B cell (primary cell): Measurements from ENCODE around the gene ICAM1. TPM values are rescaled to one million over a fixed set of nuclear protein-coding genes. Genes with fewer than 3 reads are reported as not detected.
"Not testable (repeated sequence)": the region's sequence is repeated elsewhere in the genome, so short reads cannot be mapped to it uniquely, and the experiment has no call there.

Source experiments
- ATAC-seq: fragments of 200-7000 bp; cut with Tn5 transposase; one replicate; pipeline ENCODE4 v1.10.0; 2021; ENCODE audit warnings: low read depth, mild to moderate bottlenecking, moderate number of reproducible peaks, moderate library complexity
- CTCF ChIA-PET: fragments of 350-600 bp; sonication (Branson Sonifier 250); formaldehyde crosslinking; loops from one replicate; lab custom pipeline; 2021; ENCODE audit warnings: antibody characterized with exemption, inconsistent platforms; lab: Charles Lee
- POLR2A ChIA-PET: fragments of 350-600 bp; sonication (Branson Sonifier 250); formaldehyde crosslinking; loops from one replicate; lab custom pipeline; 2021; ENCODE audit warnings: antibody characterized with exemption; lab: Charles Lee
- DNase-seq: peaks from one replicate; pipeline ENCODE4 v3.0.0; 2013
- H2AFZ ChIP-seq: 2 replicates; pipeline ENCODE4 v1.6.1; 2012; ENCODE audit warnings: mild to moderate bottlenecking, low read depth, low read length; ENCODE audit not compliant: insufficient read depth, poor library complexity, severe bottlenecking
- H3K27ac ChIP-seq, 2 donors: 1 replicate in 1 of 2; 2 replicates in 1 of 2; pipeline ENCODE4 v1.5.1; 2012 to 2013; ENCODE audit warnings: low read length in 2 of 2, mild to moderate bottlenecking in 2 of 2, moderate library complexity in 1 of 2
- H3K27me3 ChIP-seq, 4 experiments: fragments of 200-600 bp in 1 of 4; sonication (generic) in 1 of 4; replicated peaks in 1 of 4; 1 replicate in 2 of 4; 2 replicates in 2 of 4; pipeline versions ENCODE4 v1.6.1 to v1.7.0; 2013 to 2016; ENCODE audit warnings: low read length in 3 of 4, mild to moderate bottlenecking in 2 of 4, mixed read lengths in 1 of 4, moderate library complexity in 1 of 4; ENCODE audit not compliant: insufficient read depth in 4 of 4, control insufficient read depth in 3 of 4; ENCODE audit errors: control extremely low read depth in 1 of 4
- H3K36me3 ChIP-seq, 2 experiments: replicated peaks in 1 of 2; 1 replicate in 1 of 2; 2 replicates in 1 of 2; pipeline versions ENCODE4 v1.6.1 to v1.7.1; 2013; ENCODE audit warnings: low read length in 1 of 2; ENCODE audit not compliant: insufficient read depth in 2 of 2, control insufficient read depth in 1 of 2; ENCODE audit errors: control extremely low read depth in 1 of 2, extremely low read depth in 1 of 2
- H3K4me1 ChIP-seq, 2 donors: fragments of 200-600 bp in 1 of 2; sonication (generic) in 1 of 2; 1 replicate in 1 of 2; 2 replicates in 1 of 2; pipeline versions ENCODE4 v1.5.1 to v1.6.1; 2013 to 2017; ENCODE audit warnings: low read length in 2 of 2; ENCODE audit not compliant: control insufficient read depth in 2 of 2, insufficient read depth in 2 of 2
- H3K4me2 ChIP-seq: replicated peaks from 2 replicates; pipeline ENCODE3; 2012; ENCODE audit warnings: mild to moderate bottlenecking, low read depth, low read length; ENCODE audit not compliant: poor library complexity, severe bottlenecking
- H3K4me3 ChIP-seq, 5 experiments: fragments of 200-600 bp in 1 of 5; sonication (generic) in 1 of 5; 1 replicate in 3 of 5; 2 replicates in 2 of 5; pipeline versions ENCODE4 v1.5.1 to v1.7.0; 2011 to 2016; ENCODE audit warnings: low read length in 4 of 5, mild to moderate bottlenecking in 4 of 5, low read depth in 2 of 5, control low read depth in 1 of 5, moderate library complexity in 1 of 5; ENCODE audit not compliant: insufficient read depth in 1 of 5; ENCODE audit errors: control extremely low read depth in 1 of 5, extremely low read depth in 1 of 5
- H3K79me2 ChIP-seq: fragments of 200-600 bp; sonication (generic); one replicate; pipeline ENCODE4 v1.6.0; 2016; ENCODE audit warnings: low read length; ENCODE audit not compliant: control insufficient read depth, insufficient read depth
- H3K9ac ChIP-seq: fragments of 200-600 bp; sonication (generic); 2 replicates; pipeline ENCODE4 v1.6.1; 2017; ENCODE audit warnings: mild to moderate bottlenecking, low read length, moderate library complexity
- H3K9me3 ChIP-seq, 3 donors: one replicate each; pipeline versions ENCODE4 v1.6.1 to v1.7.1; 2013; ENCODE audit warnings: low read length in 2 of 3; ENCODE audit not compliant: control insufficient read depth in 2 of 3, insufficient read depth in 1 of 3; ENCODE audit errors: control extremely low read depth in 1 of 3
- H4K20me1 ChIP-seq: 2 replicates; pipeline ENCODE4 v1.6.0; 2012; ENCODE audit warnings: mild to moderate bottlenecking, low read length; ENCODE audit not compliant: insufficient read depth, control insufficient read depth, poor library complexity, severe bottlenecking
- H3K27ac Mint-ChIP-seq: one replicate; pipeline ENCODE4 v1.8.0; 2021; ENCODE audit warnings: mixed read lengths
- H3K27me3 Mint-ChIP-seq: one replicate; pipeline ENCODE4 v1.8.0; 2021; ENCODE audit warnings: mixed read lengths
- H3K4me1 Mint-ChIP-seq: one replicate; pipeline ENCODE4 v1.8.0; 2021; ENCODE audit warnings: mixed read lengths
- H3K4me3 Mint-ChIP-seq: one replicate; pipeline ENCODE4 v1.8.0; 2021; ENCODE audit warnings: mixed read lengths
- H3K9me3 Mint-ChIP-seq: one replicate; pipeline ENCODE4 v1.8.0; 2022; ENCODE audit warnings: mixed read lengths; ENCODE audit not compliant: insufficient read depth
- CTCF ChIP-seq: fragments of 200-600 bp; IDR thresholded peaks from one replicate; pipeline ENCODE4 v1.8.0; 2022; ENCODE audit warnings: antibody characterized with exemption, mild to moderate bottlenecking
- EZH2 ChIP-seq: IDR thresholded peaks from 2 replicates; pipeline ENCODE4 v1.6.1; 2012; ENCODE audit warnings: borderline replicate concordance, low read depth, mild to moderate bottlenecking, moderate library complexity, low read length; ENCODE audit not compliant: insufficient read depth, poor library complexity, severe bottlenecking
- WGBS: methylation state at CpG from one replicate; pipeline ENCODE4 v1.1.5; 2013; ENCODE audit warnings: missing lambda C conversion rate; ENCODE audit not compliant: insufficient coverage; 5-methylcytosine and 5-hydroxymethylcytosine counted together
- intact Hi-C: fragments of 100-400 bp; cut with micrococcal nuclease; formaldehyde crosslinking; loops from one replicate; pipeline ENCODE4 v1.10.0; 2022
- polyA plus RNA-seq: library from polyadenylated mRNA; depleted of rRNA; stranded (reverse); fragments of >200 nt; gene quantifications from 2 replicates; pipeline ENCODE4 v1.2.3, GENCODE V29; 2012
- total RNA-seq, 2 donors: library from RNA; stranded (reverse); fragments of 120-200 nt in 1 of 2; gene quantifications; 1 replicate in 1 of 2; 2 replicates in 1 of 2; pipeline versions ENCODE4 v1.2.3 to v1.2.4, GENCODE V29; 2013 to 2022

ICAM1 gene
- total and polyA plus RNA-seq, 2 donors (not counting 1 experiment from before 2014, with no cell fraction given): 7.3 to 11.9 TPM

DNA sequence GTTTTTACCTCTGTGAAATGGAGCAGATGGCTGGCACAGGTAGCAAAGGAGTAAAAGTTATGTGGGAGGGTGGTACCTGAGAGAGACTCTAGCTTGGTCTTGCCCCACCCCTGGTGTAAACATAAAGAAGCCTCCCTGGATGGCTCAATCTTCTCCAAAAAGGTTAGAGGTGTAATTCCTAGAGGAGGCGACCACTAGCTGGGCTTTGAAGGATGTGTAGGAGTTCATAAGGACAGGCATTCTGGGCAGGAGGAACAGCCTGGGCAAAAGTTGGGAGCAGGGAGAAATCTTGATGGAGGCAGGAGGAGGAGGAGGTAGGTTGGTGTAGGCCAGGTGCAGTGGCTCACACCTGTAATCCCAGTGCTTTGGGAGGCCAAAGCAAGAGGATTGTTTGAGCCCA, 8.0 kb downstream of the ICAM1 start:
- intact Hi-C loops: no loop called here
- TF ChIP-seq CTCF (no peak), EZH2 (no peak)
- no peaks in the 10 kb centered on the region for H3K27me3 ChIP-seq
- Mint-ChIP-seq H3K4me3 (no peak overlapping the region), H3K27ac (no peak overlapping the region), H3K27me3 (no peaks in the 10 kb centered on the region), H3K9me3 (no peaks in the 10 kb centered on the region), H3K4me1 (peaks cover 16% of the 10 kb centered on the region)
- no peak overlapping the region for H3K27ac ChIP-seq
- H3K4me3 ChIP-seq: no peak overlapping the region
- no peak overlapping the region for H3K9ac ChIP-seq
- ChIA-PET POLR2A (interaction anchor here (1.1 kb wide), 1 partner anchor 23 kb away, joined by 4 read pairs; no protein-coding TSS in a partner anchor), CTCF (interaction anchor here (1.0 to 2.7 kb wide), 4 partner anchors 8 to 110 kb away, joined by 3 to 11 read pairs (median 6); partner anchors contain the start of gene ICAM1)
- H3K9me3 ChIP-seq: no peaks in the 10 kb centered on the region
- no peak overlapping the region for H2AFZ ChIP-seq
- H3K36me3 ChIP-seq: peaks cover 0 to 21% of the 10 kb centered on the region in 2 experiments
- no peak for ATAC-seq
- 100% methylated on average over 1 of the region's 1 CpG for WGBS
- no peak for DNase-seq
- no peaks in the 10 kb centered on the region for H4K20me1 ChIP-seq
- no peaks in the 10 kb centered on the region for H3K79me2 ChIP-seq
- peaks cover 4 to 5% of the 10 kb centered on the region in 2 donors for H3K4me1 ChIP-seq
- H3K4me2 ChIP-seq: no peak overlapping the region

GRCh38 chr19:10279737-10280442, 9.0 kb downstream of the ICAM1 start:
- H3K27ac Mint-ChIP-seq: peak overlapping the region; percentile 73
- no peak overlapping the region for H3K27ac ChIP-seq
- no peaks in the 10 kb centered on the region for H3K27me3 ChIP-seq
- intact Hi-C loops: no loop called here
- DNase-seq (peak; percentile 24), ATAC-seq (no peak)
- H3K4me1 ChIP-seq: peaks cover 4 to 5% of the 10 kb centered on the region in 2 donors
- H3K9ac ChIP-seq: no peak overlapping the region
- no peaks in the 10 kb centered on the region for H3K9me3 ChIP-seq
- no peak for TF ChIP-seq CTCF
- no peaks in the 10 kb centered on the region for H3K9me3 Mint-ChIP-seq
- H3K4me3 Mint-ChIP-seq: no peak overlapping the region
- CTCF ChIA-PET: interaction anchor here (0.6 to 2.7 kb wide), 8 partner anchors 9 to 226 kb away, joined by 3 to 11 read pairs (median 4); partner anchors contain the start of gene ICAM1
- POLR2A ChIA-PET: interaction anchor here (0.6 to 1.1 kb wide), 5 partner anchors 9 to 111 kb away, joined by 3 to 5 read pairs (median 3); partner anchors contain the start of genes ICAM1 and ICAM5
- H3K79me2 ChIP-seq: no peaks in the 10 kb centered on the region
- no peaks in the 10 kb centered on the region for H3K27me3 Mint-ChIP-seq
- peaks cover 0 to 30% of the 10 kb centered on the region in 2 experiments for H3K36me3 ChIP-seq
- WGBS: 43% methylated on average over 4 of the region's 5 CpGs
- H3K4me1 Mint-ChIP-seq: peaks cover 9% of the 10 kb centered on the region
- no peak overlapping the region for H2AFZ ChIP-seq
- H4K20me1 ChIP-seq: no peaks in the 10 kb centered on the region
- H3K4me2 ChIP-seq: no peak overlapping the region
- no peak overlapping the region for H3K4me3 ChIP-seq

- WGBS: 100% methylated on average over 2 of the region's 5 CpGs
- CTCF ChIA-PET: interaction anchor here (0.6 kb wide), 1 partner anchor 23 kb away, joined by 4 read pairs; no protein-coding TSS in a partner anchor
- POLR2A ChIA-PET: not testable (repeated sequence)
These were observed 11.1 kb downstream of the ICAM1 start for GRCh38 chr19:10282043-10282442.

More at GRCh38 chr19:10282043-10282442, 11.1 kb downstream of the ICAM1 start:
- peaks cover 22% of the 10 kb centered on the region for H3K4me1 Mint-ChIP-seq
- ATAC-seq, DNase-seq, H4K20me1 ChIP-seq, H3K9me3 ChIP-seq, intact Hi-C loops, H3K4me3 ChIP-seq, H3K9me3 Mint-ChIP-seq, H3K79me2 ChIP-seq, H3K4me2 ChIP-seq, H3K4me3 Mint-ChIP-seq, H3K27me3 ChIP-seq, H2AFZ ChIP-seq, H3K27ac ChIP-seq, H3K9ac ChIP-seq, H3K27me3 Mint-ChIP-seq, H3K27ac Mint-ChIP-seq: not testable (repeated sequence)
- H3K36me3 ChIP-seq: peaks cover 2 to 39% of the 10 kb centered on the region in 2 experiments
- peaks cover 15 to 16% of the 10 kb centered on the region in 2 donors for H3K4me1 ChIP-seq
